Sigmoid colon (tissue), 7 donors: ENCODE data around the gene BCHE. TPM values are rescaled to one million over a fixed set of nuclear protein-coding genes. Genes with fewer than 3 reads are reported as not detected.

Experiments used
- DNase-seq: peaks from one replicate; pipeline ENCODE4 v3.0.0-alpha.2; 2019
- H3K27ac ChIP-seq, 4 donors: fragments of 200-600 bp; sonication (generic); one replicate each; pipeline ENCODE4 v1.5.1; 2016 to 2019; ENCODE audit warnings: mild to moderate bottlenecking in 1 of 4
- H3K27me3 ChIP-seq, 3 donors: fragments of 200-600 bp; sonication (generic); one replicate each; pipeline ENCODE4 v1.5.1; 2019; ENCODE audit warnings: mild to moderate bottlenecking in 1 of 3
- H3K36me3 ChIP-seq, 4 donors: fragments of 200-600 bp; sonication (generic); one replicate each; pipeline ENCODE4 v1.5.1; 2016 to 2019
- H3K4me1 ChIP-seq, 4 donors: fragments of 200-600 bp; sonication (generic); one replicate each; pipeline ENCODE4 v1.5.1; 2017 to 2019
- H3K4me3 ChIP-seq, 4 donors: fragments of 200-600 bp; sonication (generic); one replicate each; pipeline ENCODE4 v1.5.1; 2017 to 2019; ENCODE audit warnings: mild to moderate bottlenecking in 2 of 4, moderate library complexity in 1 of 4
- H3K9me3 ChIP-seq, 4 donors: fragments of 200-600 bp in 3 of 4; sonication (generic) in 3 of 4; one replicate each; pipeline versions ENCODE4 v1.5.1 to v1.6.1; 2013 to 2019
- EP300 ChIP-seq, 4 donors: sonication (generic); formaldehyde crosslinking; IDR thresholded peaks; one replicate each; pipeline ENCODE4 v1.6.1; 2017; ENCODE audit warnings: antibody characterized with exemption in 4 of 4
- POLR2A ChIP-seq, 2 donors: fragments of 450-650 bp; IDR thresholded peaks; one replicate each; pipeline ENCODE4 v1.6.1; 2016; ENCODE audit warnings: antibody characterized with exemption in 2 of 2, mild to moderate bottlenecking in 2 of 2, moderate library complexity in 2 of 2
- POLR2AphosphoS5 ChIP-seq, 4 donors: sonication (generic); formaldehyde crosslinking; IDR thresholded peaks; one replicate each; pipeline ENCODE4 v1.6.1; 2017; ENCODE audit warnings: antibody characterized with exemption in 4 of 4
- WGBS, 2 donors: extraction: QIAGEN DNeasy Blood & Tissue Kit; methylation state at CpG; one replicate each; pipeline ENCODE4 v1.1.7; 2013; 5-methylcytosine and 5-hydroxymethylcytosine counted together
- intact Hi-C: fragments of 100-400 bp; cut with DNase I; formaldehyde crosslinking; loops from one replicate; pipeline ENCODE4 v1.15.1; 2023
- polyA plus RNA-seq, 3 donors: library from polyadenylated mRNA; stranded (reverse); fragments of 200-250 nt; gene quantifications; one replicate each; pipeline ENCODE4 v1.2.3, GENCODE V29; 2013
- total RNA-seq, 4 donors: library from RNA; depleted of rRNA; stranded (reverse); fragments of >200 nt; gene quantifications; one replicate each; pipeline ENCODE4 v1.1.0, GENCODE V29; 2016
- TF ChIP-seq, protein P1 (sequence below), 4 experiments: fragments of 450-650 bp in 3 of 4; fragments of 200-600 bp in 1 of 4; IDR thresholded peaks; one replicate each; pipeline ENCODE4 v1.5.1; 2016 to 2019; ENCODE audit warnings: antibody characterized with exemption in 4 of 4, mild to moderate bottlenecking in 3 of 4, moderate library complexity in 2 of 4
- donor health status: healthy with polysubstance abuse.
- donor health status: Bipolar disorder and iron deficiency.
- donor health status: healthy.

Gene BCHE
- total and polyA plus RNA-seq, 7 donors = 0.23 to 88.1 (median 34.9) TPM

DNA sequence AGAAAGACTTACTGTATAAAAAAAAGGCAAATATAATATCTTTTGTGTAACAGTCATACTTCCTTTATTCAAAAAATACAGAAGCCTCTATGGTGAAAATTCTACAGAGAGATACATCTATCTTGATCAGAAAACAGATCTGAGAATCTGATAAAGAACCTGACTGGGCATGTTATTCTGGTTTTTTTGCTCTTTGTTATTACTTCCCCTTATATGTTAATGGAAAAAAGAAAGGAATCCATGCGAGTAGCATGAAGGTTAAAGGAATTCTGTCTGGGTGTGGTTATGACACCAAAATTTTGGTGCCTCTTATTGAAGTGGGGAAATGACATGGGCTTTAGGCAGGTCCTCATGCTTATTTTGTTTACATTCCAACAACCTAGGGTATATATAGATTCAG lies 81.7 kb downstream of the BCHE start:
- Histone ChIP-seq H3K9me3 (no peaks in the 10 kb centered on the region), H3K27ac (no peak overlapping the region), H3K36me3 (no peaks in the 10 kb centered on the region), H3K4me3 (no peak overlapping the region), H3K27me3 (no peaks in the 10 kb centered on the region), H3K4me1 (peaks cover 0 to 24% (median 8%) of the 10 kb centered on the region in 4 donors)
- TF ChIP-seq EP300 (IDR thresholded peaks at IDR 0.05) (no peak), POLR2A (IDR thresholded peaks at IDR 0.05) (no peak), POLR2AphosphoS5 (IDR thresholded peaks at IDR 0.05) (no peak)
- TF ChIP-seq, protein P1, sequence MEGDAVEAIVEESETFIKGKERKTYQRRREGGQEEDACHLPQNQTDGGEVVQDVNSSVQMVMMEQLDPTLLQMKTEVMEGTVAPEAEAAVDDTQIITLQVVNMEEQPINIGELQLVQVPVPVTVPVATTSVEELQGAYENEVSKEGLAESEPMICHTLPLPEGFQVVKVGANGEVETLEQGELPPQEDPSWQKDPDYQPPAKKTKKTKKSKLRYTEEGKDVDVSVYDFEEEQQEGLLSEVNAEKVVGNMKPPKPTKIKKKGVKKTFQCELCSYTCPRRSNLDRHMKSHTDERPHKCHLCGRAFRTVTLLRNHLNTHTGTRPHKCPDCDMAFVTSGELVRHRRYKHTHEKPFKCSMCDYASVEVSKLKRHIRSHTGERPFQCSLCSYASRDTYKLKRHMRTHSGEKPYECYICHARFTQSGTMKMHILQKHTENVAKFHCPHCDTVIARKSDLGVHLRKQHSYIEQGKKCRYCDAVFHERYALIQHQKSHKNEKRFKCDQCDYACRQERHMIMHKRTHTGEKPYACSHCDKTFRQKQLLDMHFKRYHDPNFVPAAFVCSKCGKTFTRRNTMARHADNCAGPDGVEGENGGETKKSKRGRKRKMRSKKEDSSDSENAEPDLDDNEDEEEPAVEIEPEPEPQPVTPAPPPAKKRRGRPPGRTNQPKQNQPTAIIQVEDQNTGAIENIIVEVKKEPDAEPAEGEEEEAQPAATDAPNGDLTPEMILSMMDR (IDR thresholded peaks at IDR 0.05) = no peak
- no peak for DNase-seq
- intact Hi-C loops = no loop called here
- WGBS, 2 donors = 71 to 86% methylated on average over 1 of the region's 1 CpG

DNA sequence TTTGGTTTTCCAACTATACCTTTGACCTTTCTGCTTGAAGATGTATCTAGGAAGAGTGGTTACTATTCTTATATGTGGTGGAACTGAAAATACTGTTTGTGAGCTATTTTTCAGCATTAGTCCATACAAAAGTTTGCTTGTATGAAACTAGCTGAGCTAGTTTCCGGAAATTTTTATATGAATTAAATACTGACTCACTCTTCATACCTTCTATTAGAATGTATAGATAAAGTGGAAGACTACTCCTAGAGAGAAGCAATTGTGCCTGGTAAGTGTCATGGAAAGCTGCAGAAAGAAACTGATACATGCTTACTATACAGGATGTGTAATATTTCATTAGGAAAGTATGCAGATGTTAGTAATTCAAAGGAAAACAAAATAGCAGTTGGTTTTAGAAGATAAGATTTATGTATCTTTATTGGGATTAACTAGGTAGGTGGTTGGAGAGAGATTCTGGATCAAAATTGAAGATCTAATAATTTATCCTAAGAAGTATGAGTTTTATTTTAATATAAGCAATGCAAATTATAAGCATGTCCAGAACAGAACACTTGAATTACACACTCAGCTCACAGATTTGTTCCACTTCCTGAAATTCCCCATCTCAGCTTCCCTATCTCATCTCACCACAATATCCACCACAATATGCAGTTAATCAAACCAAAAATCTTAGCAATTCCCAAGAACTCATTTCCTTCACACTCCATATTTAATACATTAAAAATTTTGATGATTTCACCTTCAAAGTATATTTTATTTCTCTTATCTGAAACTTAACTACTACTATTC lies 82.8 kb downstream of the BCHE start:
- Histone ChIP-seq H3K27me3 (no peaks in the 10 kb centered on the region), H3K4me1 (peaks cover 0 to 24% (median 8%) of the 10 kb centered on the region in 4 donors), H3K9me3 (no peaks in the 10 kb centered on the region), H3K36me3 (no peaks in the 10 kb centered on the region), H3K27ac (no peak overlapping the region), H3K4me3 (no peak overlapping the region)
- WGBS, 2 donors = 86 to 88% methylated on average over 1 of the region's 1 CpG
- DNase-seq = no peak
- intact Hi-C loops = no loop called here
- TF ChIP-seq EP300 (IDR thresholded peaks at IDR 0.05) (no peak), POLR2AphosphoS5 (IDR thresholded peaks at IDR 0.05) (no peak), POLR2A (IDR thresholded peaks at IDR 0.05) (no peak)
- TF ChIP-seq, protein P1 (IDR thresholded peaks at IDR 0.05) = no peak

DNA sequence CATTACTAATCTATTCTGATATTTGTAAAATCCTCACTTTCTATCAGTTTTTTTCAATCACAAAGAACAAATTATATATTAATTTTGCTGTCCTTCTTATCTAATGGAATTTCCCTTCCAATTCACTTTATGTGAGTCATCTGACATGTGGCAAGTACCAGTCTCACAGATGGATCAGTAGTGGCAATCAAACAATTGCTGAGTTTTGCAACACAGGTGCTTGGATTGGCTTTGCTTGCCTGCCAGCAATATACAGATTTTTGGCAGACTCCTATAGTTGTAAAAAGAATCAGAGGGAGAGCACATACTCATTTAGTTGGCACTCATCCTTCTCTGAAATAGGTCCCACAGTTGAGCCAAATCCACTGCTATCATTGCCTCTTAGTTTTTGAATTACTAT lies 83.7 kb downstream of the BCHE start:
- no peaks in the 10 kb centered on the region for H3K36me3 ChIP-seq
- no peaks in the 10 kb centered on the region for H3K27me3 ChIP-seq
- no peak overlapping the region for H3K4me3 ChIP-seq
- DNase-seq = no peak
- intact Hi-C loops = no loop called here
- no peak overlapping the region for H3K27ac ChIP-seq
- peaks cover 0 to 24% (median 8%) of the 10 kb centered on the region in 4 donors for H3K4me1 ChIP-seq
- H3K9me3 ChIP-seq = no peaks in the 10 kb centered on the region
- TF ChIP-seq, protein P1 (IDR thresholded peaks at IDR 0.05) = no peak
- TF ChIP-seq EP300 (IDR thresholded peaks at IDR 0.05) = no peak
- TF ChIP-seq POLR2A (IDR thresholded peaks at IDR 0.05) = no peak
- no peak for TF ChIP-seq POLR2AphosphoS5 (IDR thresholded peaks at IDR 0.05)

DNA sequence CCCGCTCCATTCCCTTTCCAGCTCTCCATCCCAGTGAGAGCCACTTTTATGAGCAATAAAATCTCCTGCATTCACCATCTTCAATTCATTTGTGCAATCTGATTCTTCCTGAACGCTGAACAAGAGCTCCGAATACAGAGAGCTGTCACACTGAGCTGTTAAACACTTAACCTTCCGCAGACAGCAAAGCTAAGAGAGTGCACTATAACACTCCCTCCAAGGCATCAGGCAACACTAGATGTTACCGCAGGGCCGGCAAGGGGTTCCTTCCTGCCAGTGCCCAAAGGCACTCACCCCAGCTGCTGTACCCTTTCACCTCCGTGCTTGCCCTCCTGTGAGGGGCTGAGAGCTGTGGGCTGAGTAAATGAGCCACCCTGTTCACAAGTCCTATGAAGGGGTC lies 85.6 kb downstream of the BCHE start:
- no peak overlapping the region for H3K4me3 ChIP-seq
- 78 to 79% methylated on average over 7 of the region's 7 CpGs for WGBS, 2 donors
- intact Hi-C loops = no loop called here
- H3K4me1 ChIP-seq = peaks cover 0 to 34% (median 10%) of the 10 kb centered on the region in 4 donors
- no peaks in the 10 kb centered on the region for H3K36me3 ChIP-seq
- no peak for TF ChIP-seq POLR2A (IDR thresholded peaks at IDR 0.05)
- TF ChIP-seq, protein P1 (IDR thresholded peaks at IDR 0.05) = no peak
- no peak for TF ChIP-seq POLR2AphosphoS5 (IDR thresholded peaks at IDR 0.05)
- no peak for TF ChIP-seq EP300 (IDR thresholded peaks at IDR 0.05)
- no peak for DNase-seq
- H3K9me3 ChIP-seq = no peaks in the 10 kb centered on the region
- no peaks in the 10 kb centered on the region for H3K27me3 ChIP-seq
- peak overlapping the region in 3 of 4 donors; percentile 51 to 61 (median 56) for H3K27ac ChIP-seq
